Hepatocyte (in vitro differentiated cells): ENCODE measurements around the gene LYRM4. TPM values are rescaled to one million over a fixed set of nuclear protein-coding genes. Genes with fewer than 3 reads are reported as not detected.

Experiments
- DNase-seq: peaks from one replicate; pipeline ENCODE4 v3.0.0-alpha.2; 2016; ENCODE audit warnings: low spot score
- H2AFZ ChIP-seq: fragments of 200-600 bp; sonication (generic); 2 replicates; pipeline ENCODE4 v1.6.0; 2016; ENCODE audit warnings: antibody characterized with exemption, mild to moderate bottlenecking
- H3K27ac ChIP-seq: fragments of 200-600 bp; sonication (generic); 2 replicates; pipeline ENCODE4 v1.5.1; 2016; ENCODE audit warnings: mild to moderate bottlenecking
- H3K27me3 ChIP-seq: fragments of 200-600 bp; sonication (generic); 2 replicates; pipeline ENCODE4 v1.6.1; 2016
- H3K36me3 ChIP-seq: fragments of 200-600 bp; sonication (generic); replicated peaks from 2 replicates; pipeline ENCODE4 v1.5.1; 2016; ENCODE audit warnings: low read depth; ENCODE audit not compliant: insufficient read depth
- H3K4me1 ChIP-seq: fragments of 200-600 bp; sonication (generic); 2 replicates; pipeline ENCODE4 v1.5.1; 2016; ENCODE audit warnings: mild to moderate bottlenecking, moderate library complexity; ENCODE audit not compliant: insufficient read depth
- H3K4me2 ChIP-seq: fragments of 200-600 bp; sonication (generic); 2 replicates; pipeline ENCODE4 v1.6.0; 2016
- H3K4me3 ChIP-seq: fragments of 200-600 bp; sonication (generic); 2 replicates; pipeline ENCODE4 v1.5.1; 2016; ENCODE audit warnings: mild to moderate bottlenecking
- H3K79me2 ChIP-seq: fragments of 200-600 bp; sonication (generic); 2 replicates; pipeline ENCODE4 v1.6.0; 2017; ENCODE audit warnings: mild to moderate bottlenecking
- H3K9me2 ChIP-seq: fragments of 200-600 bp; sonication (generic); replicated peaks from 2 replicates; pipeline ENCODE4 v1.6.0; 2017; ENCODE audit warnings: mild to moderate bottlenecking; ENCODE audit not compliant: insufficient read depth
- H3K9me3 ChIP-seq: fragments of 200-600 bp; sonication (generic); 2 replicates; pipeline ENCODE4 v1.5.1; 2016; ENCODE audit warnings: low read depth, mild to moderate bottlenecking
- H4K20me1 ChIP-seq: fragments of 200-600 bp; sonication (generic); 2 replicates; pipeline ENCODE4 v1.6.0; 2016; ENCODE audit warnings: mild to moderate bottlenecking; ENCODE audit not compliant: insufficient read depth, poor library complexity, severe bottlenecking
- EZH2 ChIP-seq: fragments of 200-600 bp; sonication (generic); IDR thresholded peaks from 2 replicates; pipeline ENCODE4 v1.6.1; 2016; ENCODE audit warnings: antibody characterized with exemption, mild to moderate bottlenecking, borderline replicate concordance
- EZH2phosphoT487 ChIP-seq: fragments of 200-600 bp; sonication (generic); IDR thresholded peaks from one replicate; pipeline ENCODE4 v1.6.1; 2018; ENCODE audit warnings: antibody characterized with exemption, mild to moderate bottlenecking, low read depth, moderate library complexity; ENCODE audit not compliant: unreplicated experiment, severe bottlenecking
- WGBS: methylation state at CpG from one replicate; pipeline ENCODE4 v1.1.6; 2016; ENCODE audit warnings: low lambda C conversion rate; ENCODE audit errors: missing lambda C conversion rate; 5-methylcytosine and 5-hydroxymethylcytosine counted together
- polyA plus RNA-seq: library from polyadenylated mRNA; unstranded; fragments of >200 nt; fragmentation: Nextera tagmentation; extraction: Ambion mirVana; gene quantifications from 2 replicates; pipeline ENCODE4 v1.2.1, GENCODE V29; 2016
- total RNA-seq: library from RNA; depleted of rRNA; stranded (reverse); fragments of >200 nt; gene quantifications from 2 replicates; pipeline ENCODE4 v1.2.3, GENCODE V29; 2014
- TF ChIP-seq, protein P1 (sequence below): fragments of 200-600 bp; sonication (generic); IDR thresholded peaks from 2 replicates; pipeline ENCODE4 v1.5.1; 2016; ENCODE audit warnings: antibody characterized with exemption, mild to moderate bottlenecking; ENCODE audit not compliant: poor library complexity

The LYRM4 gene
- total and polyA plus RNA-seq, 2 experiments from 2014 or later = 20.5 to 22.9 TPM

DNA sequence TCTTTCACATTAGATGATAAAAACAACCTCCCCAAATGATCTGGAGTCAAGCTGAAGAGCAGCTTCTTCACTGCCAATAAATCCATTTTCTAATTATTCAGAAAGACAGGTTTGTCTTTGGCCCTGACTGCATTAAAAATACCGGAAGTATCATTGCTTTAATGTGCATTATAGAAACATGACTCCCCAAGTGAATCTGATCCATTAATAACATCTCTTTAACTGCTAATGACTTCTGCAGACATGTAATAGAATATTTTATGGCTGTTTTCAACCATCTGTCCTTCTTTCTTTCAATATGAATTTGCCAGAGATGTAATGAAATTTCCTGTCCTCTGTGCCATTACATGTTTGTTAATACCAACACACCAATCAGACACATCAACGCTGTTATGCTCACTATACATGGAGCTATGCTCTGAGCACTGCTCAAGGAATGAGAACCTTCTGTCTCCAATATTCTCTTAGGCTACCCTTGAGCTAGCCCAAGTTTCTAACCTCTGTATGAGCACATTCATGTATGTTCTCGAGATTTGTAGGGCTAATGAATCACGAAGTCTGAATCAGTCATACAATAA, 87.8 kb downstream of the LYRM4 start:
- WGBS = 85% methylated on average over 4 of the region's 4 CpGs
- no peaks in the 10 kb centered on the region for H3K4me1 ChIP-seq
- TF ChIP-seq, protein P1, sequence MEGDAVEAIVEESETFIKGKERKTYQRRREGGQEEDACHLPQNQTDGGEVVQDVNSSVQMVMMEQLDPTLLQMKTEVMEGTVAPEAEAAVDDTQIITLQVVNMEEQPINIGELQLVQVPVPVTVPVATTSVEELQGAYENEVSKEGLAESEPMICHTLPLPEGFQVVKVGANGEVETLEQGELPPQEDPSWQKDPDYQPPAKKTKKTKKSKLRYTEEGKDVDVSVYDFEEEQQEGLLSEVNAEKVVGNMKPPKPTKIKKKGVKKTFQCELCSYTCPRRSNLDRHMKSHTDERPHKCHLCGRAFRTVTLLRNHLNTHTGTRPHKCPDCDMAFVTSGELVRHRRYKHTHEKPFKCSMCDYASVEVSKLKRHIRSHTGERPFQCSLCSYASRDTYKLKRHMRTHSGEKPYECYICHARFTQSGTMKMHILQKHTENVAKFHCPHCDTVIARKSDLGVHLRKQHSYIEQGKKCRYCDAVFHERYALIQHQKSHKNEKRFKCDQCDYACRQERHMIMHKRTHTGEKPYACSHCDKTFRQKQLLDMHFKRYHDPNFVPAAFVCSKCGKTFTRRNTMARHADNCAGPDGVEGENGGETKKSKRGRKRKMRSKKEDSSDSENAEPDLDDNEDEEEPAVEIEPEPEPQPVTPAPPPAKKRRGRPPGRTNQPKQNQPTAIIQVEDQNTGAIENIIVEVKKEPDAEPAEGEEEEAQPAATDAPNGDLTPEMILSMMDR = no peak
- TF ChIP-seq EZH2phosphoT487 (no peak), EZH2 (no peak)
- H3K27ac ChIP-seq = no peak overlapping the region
- H3K27me3 ChIP-seq = no peaks in the 10 kb centered on the region
- no peaks in the 10 kb centered on the region for H3K9me3 ChIP-seq
- H2AFZ ChIP-seq = no peak overlapping the region
- H3K9me2 ChIP-seq = no peaks in the 10 kb centered on the region
- no peak overlapping the region for H3K4me2 ChIP-seq
- no peaks in the 10 kb centered on the region for H4K20me1 ChIP-seq
- no peaks in the 10 kb centered on the region for H3K36me3 ChIP-seq
- no peak for DNase-seq
- no peak overlapping the region for H3K4me3 ChIP-seq
- no peaks in the 10 kb centered on the region for H3K79me2 ChIP-seq

DNA sequence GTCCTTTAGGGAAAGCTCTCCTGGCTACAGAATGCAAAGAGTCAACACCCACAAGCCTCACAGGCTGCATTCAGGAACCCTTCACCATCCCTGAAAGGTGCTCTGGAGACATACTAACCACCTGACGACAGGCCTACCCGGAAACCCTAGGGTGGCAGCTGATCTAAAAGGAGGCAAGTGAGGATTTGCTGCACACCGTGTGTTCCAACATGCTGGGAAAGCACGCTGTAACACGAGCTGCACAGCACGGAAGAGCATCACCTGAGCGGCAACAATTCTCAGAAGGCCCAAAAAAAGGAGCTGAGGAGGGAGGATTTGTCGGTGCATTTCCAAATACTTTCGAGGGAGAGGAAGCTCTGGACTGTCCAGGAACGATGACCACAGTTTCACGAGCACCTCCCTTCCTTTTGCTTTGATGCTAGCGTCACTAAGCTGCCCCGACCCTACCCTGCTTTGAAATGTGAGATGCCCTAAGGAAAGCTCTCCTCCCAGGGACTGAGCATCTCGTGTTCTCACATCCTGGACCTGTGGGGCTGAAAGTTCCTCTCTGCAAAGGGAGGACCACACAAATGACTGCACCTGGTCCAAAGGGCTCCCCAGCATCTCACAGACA, 88.6 kb downstream of the LYRM4 start:
- DNase-seq = no peak
- Histone ChIP-seq H3K79me2 (no peaks in the 10 kb centered on the region), H3K4me1 (no peaks in the 10 kb centered on the region), H3K27ac (no peak overlapping the region), H4K20me1 (no peaks in the 10 kb centered on the region), H3K9me3 (no peaks in the 10 kb centered on the region), H3K36me3 (no peaks in the 10 kb centered on the region), H3K27me3 (no peaks in the 10 kb centered on the region), H3K4me2 (no peak overlapping the region), H3K4me3 (no peak overlapping the region), H2AFZ (no peak overlapping the region), H3K9me2 (no peaks in the 10 kb centered on the region)
- 71% methylated on average over 14 of the region's 14 CpGs for WGBS
- TF ChIP-seq EZH2phosphoT487 = no peak
- TF ChIP-seq EZH2 = no peak
- TF ChIP-seq, protein P1 = no peak

DNA sequence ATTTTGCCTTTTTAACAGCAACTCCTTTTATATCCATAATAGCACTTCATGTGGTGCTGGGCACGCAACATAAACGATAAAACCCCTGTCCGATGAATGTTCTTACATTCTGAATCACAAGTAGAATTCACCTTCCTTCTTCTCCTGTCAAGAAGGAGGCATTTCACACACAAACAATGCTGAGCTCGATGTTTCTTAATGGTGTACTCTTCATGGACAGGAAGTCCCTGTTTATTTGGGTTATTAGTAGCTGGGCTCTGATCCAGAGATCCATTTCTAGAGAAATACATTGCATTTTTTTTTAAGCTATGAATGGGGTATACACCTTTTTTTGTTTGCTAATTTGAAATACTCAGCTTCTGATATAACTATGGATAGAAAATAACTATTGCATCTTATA, 93.2 kb downstream of the LYRM4 start:
- no peak overlapping the region for H2AFZ ChIP-seq
- H3K4me3 ChIP-seq = no peak overlapping the region
- no peak for DNase-seq
- H3K4me1 ChIP-seq = no peaks in the 10 kb centered on the region
- no peak overlapping the region for H3K27ac ChIP-seq
- no peak overlapping the region for H3K4me2 ChIP-seq
- H3K79me2 ChIP-seq = no peaks in the 10 kb centered on the region
- no peaks in the 10 kb centered on the region for H3K9me2 ChIP-seq
- no peaks in the 10 kb centered on the region for H3K36me3 ChIP-seq
- no peaks in the 10 kb centered on the region for H3K9me3 ChIP-seq
- H4K20me1 ChIP-seq = no peaks in the 10 kb centered on the region
- TF ChIP-seq EZH2 (no peak), EZH2phosphoT487 (no peak)
- TF ChIP-seq, protein P1 = no peak
- no peaks in the 10 kb centered on the region for H3K27me3 ChIP-seq
- 72% methylated on average over 4 of the region's 4 CpGs for WGBS
